DMS53 treated with DMSO at 0.1 percent for 48 hours (cell line): ENCODE results near the gene REM2.
A peak's percentile ranks its signal among the peaks of the same experiment; 100 is the strongest.
"Not testable (repeated sequence)": the region's sequence is repeated elsewhere in the genome, so short reads cannot be mapped to it uniquely, and the experiment has no call there.

Experiments
- DNase-seq: peaks from one replicate; lab custom pipeline; 2025; ENCODE audit not compliant: unreplicated experiment; lab: John Stamatoyannopoulos, UW

Gene REM2

DNA sequence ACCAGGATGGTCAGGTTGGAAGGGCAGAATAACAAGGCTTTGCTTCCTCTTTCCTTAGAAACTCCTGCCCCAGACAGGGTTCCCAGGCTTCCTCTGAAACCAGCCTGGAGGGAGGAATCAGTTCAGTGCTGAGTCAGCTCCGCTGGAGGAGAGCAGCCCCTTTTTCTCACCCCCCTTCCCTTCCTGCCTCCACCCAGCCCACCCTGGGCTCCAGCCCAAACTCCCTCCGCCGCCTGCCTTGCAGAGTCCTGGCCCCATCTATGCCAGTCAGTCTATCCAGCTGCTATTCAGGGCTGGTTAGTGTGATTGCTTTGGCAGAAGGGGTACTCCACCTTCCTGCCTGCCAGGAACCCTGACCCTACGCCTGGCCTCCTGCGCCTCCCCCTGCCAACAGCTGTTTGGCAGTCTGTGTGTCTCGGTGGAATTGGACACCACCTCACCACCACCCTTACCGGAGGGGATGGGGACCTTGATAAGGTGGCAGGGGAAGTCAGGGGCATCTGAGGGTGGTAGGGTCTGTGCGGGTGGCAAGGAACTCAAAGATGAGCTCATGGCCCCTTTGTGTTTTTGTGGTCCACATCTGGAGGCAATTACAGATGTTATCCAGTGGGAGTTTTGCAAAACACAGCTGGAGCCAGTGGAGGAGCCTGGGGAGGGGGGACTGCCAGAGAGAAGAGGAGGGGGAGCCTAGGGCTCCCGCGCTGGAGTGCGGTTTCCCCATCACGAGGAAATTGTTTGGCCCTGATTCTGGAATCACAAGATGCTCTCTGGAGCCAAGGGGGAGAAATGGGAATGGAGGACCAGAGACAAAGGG is 34.5 kb upstream of the REM2 start:
- no peak for DNase-seq

DNA sequence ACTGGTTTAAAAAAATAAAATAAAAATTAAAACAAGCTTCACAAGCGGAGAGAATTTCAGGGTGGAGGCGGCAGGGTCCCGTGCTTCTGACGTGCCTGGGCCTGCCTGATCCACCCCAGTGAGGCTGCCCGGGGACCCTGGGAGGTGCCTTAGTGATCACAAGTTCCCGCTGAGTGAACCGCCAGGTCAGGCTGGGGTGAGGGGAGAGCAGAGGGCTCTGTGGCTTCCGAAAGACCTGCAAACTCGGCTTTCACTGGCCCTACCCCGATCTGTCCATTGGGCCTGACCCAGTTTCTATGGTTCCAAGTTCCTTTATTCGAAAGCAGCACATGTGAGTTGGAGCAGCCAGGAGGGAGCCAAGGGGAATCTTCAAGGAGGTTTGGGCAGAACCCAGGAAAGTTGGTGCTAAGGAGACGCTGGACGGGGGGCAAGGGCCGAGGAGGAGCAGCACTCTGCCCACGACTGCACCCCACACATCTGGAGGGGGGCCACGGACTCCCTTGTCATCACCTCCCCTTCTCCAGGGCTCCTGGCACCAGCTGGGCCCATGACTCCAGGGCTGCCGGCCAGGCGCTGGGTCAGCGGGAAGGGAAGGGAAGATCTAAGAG is 33.7 kb upstream of the REM2 start:
- no peak for DNase-seq

DNA sequence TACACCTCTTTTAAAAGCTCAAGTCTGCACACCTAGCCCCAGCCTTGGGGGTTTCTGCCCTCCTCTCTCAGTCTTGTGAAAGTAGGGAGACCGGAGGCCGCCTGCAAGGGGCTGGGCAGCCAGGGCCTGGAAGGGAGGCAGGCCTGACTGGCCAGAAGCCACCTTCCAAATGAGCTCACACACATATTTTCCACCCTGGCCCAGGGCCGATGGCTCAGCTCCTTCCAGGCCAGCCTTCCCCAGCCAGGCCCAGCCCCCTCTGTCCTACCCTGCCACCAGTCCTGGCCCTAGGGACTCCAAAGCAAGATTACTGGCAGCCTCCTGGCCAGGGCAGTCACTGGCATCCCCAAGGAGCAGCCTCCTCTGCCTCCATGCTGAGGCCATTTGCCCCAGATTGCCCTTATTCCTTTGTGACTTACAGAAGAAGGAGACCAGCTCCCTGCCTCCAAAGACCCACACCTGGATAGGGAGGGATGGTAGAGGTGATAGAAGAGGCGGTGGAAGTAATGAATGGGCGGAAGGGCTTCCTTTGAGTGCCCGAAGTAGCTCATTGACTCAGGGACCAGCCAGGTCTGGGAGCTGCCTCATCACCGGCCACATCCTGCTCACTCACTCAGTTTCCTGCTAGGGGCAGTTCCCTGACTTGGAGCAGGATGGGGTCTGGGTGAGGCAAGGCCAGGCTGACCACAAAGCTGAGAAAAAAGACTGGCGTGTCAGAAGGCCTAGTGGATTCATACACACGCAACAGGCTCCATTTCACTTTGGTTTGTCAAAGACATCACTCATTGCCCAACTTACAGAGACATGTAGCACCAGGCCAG is 31.9 kb upstream of the REM2 start:
- no peak for DNase-seq

DNA sequence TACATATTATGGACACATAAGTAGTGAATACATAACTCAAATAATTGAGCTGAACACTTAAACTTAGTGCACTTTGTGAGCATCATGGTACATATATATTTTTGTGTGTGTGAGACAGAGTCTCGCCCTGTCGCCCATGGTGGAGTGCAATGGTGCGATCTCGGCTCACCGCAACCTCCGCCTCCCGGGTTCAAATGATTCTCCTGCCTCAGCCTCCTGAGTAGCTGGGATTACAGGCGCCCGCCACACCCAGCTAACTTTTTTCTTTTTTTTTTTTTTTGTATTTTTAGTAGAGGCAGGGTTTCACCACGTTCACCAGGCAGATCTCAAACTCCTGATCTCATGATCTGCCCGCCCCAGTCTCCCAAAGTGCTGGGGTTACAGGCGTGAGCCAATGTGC is 30.8 kb upstream of the REM2 start:
- not testable (repeated sequence) for DNase-seq

DNA sequence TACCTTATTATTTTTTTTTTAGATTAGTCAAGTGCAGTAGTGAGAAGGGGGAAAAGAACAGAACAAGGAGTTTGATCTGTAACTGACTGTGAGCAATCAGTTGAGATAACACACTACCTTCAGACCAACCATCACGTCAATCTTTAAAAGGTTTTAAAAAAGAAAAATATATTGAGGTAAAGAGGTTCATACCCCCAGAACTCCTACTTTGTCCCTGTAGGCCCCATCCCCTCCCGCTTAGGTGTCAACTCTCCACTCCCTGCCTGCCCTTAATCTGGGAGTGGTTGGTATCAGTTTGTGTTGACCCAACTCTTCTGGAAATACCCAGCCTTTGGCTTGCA is 30.5 kb upstream of the REM2 start:
- DNase-seq, result no peak

DNA sequence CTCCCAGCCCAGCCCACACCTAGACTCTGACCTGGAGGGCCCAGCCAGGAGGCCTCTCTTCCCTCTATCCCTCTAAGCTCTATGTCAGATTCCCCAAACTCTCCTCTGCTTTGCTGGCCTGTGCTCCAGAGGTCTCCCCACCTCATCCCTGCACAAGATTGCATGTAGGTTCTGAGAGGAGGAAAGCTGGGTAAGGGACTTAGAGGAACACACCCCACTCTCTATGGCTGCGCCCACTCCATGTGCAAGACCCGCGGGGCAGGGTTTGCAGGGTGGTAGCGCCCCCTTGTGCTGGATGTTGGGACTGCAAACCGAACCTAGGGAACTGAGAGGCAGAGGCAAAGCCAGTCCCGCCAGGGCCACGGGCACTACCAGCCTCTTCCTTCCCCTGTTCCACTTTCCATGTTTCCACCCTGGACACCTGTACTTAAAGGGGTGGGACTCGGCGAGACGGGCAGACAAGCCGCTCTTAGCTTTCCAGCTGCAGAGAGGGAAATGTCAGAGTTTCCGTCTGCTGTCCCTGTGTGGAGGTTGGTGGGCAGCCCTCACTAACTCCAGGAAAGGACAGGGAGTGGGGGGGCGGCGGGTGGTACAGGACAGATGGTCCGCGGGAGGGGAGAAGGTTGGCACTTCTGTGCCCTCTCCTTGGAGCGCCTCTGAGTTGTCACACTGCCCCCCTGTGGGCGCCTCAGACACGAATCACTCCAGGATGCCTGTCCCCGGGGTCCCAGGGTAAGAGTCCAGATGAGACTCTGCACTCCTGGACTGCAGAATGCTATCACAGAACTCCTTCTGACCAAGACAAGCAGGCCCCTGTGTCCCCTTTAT is 29.9 kb upstream of the REM2 start:
- DNase-seq, result peak; percentile 57

DNA sequence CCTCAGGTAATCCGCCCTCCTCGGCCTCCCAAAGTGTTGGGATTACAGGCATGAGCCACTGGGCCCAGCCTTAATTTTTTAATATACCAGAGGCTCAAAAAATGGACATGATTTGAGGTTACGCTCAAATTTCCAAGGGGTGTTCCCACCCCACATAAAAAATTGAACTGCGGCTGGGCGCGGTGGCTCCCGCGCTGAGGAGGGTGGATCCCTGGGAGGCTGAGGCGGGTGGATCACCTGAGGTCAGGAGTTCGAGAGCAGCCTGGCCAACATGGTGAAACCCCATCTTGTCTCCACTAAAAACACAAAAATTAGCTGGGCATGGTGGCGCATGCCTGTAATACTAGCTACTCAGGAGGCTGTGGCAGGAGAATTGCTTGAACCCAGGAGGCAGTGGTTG is 28.7 kb upstream of the REM2 start:
- DNase-seq, result not testable (repeated sequence)

DNA sequence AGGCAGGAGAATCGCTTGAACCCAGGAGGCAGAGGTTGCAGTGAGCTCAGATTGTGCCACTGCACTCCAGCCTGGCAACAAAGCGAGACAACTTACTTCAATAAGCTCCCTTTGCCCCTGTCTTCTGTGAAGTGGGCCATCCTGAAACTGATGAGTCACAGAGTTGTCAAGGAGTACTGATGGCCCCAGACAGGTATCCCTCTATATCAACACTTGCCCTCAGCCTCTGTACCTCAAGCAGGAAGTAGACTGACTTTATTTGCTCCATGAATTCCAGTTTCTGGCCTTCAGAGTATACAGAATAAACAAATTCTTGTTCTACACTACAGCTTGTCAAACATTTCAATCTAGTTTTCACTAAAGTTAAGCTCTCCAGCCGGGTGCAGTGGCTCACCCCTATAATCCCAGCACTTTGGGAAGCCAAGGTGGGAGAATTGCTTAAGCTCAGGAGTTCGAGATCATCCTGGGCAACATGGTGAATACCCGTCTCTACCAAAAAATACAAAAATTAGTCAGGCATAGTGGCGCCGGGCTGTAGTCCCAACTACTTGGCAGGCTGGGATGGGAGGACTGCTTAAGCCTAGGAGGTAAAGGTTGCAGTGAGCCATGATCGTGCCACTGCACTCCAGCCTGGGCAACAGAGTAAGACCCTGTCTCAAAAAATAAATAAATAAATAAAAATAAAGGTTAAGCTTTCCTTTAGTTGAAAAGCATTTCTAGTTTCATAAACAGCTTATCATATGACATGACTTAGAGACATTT is 27.9 kb upstream of the REM2 start:
- peak; percentile 88 for DNase-seq

DNA sequence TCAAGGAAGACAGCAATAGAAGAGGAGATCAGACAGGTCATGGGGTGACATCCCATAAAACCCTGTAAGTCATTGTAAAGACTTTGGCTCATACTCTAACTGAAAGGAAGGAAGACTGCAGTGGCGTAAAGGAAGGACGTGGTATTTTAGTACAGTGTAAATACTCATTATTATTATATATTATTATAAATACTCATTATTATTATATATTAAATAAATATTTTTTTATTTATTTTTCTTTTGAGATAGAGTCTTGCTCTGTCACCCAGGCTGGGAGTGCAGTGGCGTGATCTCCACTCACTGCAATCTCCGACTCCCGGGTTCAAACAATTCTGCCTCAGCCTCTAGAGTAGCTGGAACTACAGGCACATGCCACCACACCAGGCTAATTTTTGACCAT is 26.6 kb upstream of the REM2 start:
- no peak for DNase-seq

DNA sequence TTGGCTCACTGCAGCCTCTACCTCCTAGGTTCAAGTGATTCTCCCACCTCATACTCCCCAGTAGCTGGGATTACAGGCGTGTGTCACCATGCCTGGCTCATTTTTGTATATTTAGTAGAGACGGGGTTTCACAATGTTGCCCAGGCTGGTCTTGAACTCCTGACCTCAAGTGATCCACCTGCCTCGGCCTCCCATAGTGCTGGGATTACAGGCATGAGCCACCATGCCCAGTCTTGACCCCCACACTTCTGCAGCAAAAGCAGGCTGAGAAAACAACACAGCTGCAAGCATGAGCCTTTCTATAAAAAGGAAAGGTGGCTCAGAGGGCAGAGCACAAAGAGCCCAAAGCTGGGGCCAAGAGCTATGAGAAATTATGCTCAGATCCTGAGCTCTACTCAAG is 22.6 kb upstream of the REM2 start:
- DNase-seq, result not testable (repeated sequence)

DNA sequence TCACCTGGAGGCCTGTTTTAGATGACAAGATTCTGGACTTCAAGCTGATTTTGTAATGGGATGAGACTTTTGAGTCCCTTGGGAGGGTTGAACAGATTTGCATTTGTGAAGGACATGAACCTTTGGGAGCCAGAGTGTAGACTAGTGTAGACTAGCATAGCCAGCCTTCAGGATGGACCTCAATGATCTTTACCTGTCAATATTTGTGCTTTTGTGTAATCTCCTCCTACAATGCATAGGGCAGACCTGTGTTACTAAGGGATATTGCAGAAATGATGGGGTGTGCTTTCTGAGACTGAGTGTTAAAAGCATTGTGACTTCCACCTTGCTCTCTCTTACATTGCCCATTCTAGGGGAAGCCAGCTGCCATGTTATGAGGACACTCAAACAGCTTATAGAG is 21.4 kb upstream of the REM2 start:
- no peak for DNase-seq

DNA sequence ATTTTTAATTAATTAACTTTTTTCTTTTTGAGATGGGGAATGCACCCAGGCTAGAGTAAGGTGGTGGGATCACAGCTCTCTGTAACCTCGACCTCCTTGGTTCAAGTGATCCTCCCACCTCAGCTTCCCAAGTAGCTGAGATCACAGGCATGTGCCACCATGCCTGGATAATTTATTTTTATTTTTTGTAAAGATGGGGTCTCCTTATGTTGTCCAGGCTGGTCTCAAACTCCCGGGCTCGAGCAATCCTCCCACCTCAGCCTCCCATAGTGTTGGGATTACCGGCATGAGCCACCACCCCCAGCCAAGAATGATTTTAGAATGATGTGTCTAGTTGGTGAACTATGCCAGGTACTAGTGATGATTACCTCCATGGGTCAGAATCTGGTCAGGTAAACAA is 18.0 kb upstream of the REM2 start:
- DNase-seq, result no peak

DNA sequence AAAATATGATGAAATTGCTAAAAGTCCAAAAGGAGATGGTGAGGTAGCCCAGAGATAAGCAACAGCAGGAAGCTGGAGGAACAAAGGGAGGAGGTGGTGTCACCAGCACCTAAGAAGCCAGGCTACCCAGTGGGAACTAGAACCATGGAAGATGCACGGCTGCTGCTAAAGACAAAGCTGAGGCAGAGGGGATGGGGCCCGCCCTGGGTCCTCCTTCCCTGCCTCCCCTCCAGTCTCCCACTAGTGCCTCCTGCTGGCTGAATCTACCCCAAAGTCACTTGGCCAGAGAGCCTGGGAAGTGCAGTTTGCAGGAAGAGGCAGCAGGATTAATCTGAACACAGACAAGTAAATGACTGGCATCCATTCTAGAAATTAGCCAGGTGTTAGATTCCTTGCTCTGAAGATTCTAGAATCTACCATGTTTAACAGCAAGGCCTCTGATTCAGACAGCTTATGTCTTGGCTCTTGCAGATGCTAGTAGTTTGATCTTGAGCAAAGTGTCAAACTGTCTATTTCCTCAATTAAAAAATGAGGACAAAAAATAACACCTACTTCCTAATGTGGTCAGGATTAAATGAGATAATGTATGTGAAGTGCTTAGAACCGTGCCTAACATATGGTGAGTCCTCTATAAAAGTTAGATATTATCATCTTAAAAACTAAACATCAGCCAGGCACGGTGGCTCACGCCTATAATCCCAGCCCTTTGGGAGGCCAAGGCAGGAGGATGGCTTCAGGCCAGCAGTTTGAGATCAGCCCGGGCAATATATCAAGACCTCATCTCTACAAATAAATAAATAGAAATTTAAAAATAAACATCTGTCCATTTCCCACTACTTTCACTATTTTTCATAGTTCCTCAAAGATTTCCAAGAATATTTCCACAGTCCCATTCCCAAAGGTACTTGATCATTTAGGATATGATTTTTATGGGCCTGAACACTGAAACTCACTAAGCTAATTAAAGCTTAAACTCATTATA is 17.3 kb upstream of the REM2 start:
- no peak for DNase-seq

DNA sequence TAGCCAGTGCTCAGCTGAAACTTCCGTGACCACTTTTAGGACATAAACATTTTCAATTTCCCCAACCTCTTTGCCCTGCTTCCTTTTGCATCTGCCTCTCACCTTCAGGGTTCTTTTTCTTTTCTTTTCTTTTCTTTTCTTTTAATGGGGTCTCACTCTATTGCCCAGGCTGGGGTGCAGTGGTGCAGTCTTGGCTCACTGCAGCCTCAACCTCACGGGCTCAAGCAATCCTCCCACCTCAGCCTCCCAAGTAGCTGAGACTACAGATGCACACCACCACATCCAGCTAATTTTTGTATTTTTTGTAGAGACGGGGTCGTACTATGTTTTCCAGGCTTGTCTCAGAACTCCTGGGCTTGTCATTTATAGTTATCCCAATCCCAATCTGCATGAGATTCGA is 16.1 kb upstream of the REM2 start:
- DNase-seq, result no peak

DNA sequence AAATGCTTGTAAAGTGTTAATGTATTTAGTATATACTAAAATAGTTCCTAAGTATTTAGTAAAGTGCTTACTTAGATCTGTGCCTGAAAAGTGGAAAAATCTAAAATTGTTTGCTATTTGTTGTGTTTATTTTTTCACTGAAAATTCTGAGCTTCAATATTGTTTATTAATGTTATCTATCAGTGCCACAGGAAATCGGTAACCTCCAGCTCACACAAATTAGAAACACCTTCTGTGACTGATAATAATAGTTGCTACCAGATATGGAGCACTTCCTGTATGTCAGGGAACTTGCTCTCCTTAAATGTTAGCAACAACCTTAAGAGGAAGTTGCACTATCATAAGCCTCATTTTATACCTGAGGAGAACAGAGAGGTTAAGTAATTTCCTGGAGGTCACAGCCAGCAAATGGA is 12.2 kb upstream of the REM2 start:
- DNase-seq, result no peak

DNA sequence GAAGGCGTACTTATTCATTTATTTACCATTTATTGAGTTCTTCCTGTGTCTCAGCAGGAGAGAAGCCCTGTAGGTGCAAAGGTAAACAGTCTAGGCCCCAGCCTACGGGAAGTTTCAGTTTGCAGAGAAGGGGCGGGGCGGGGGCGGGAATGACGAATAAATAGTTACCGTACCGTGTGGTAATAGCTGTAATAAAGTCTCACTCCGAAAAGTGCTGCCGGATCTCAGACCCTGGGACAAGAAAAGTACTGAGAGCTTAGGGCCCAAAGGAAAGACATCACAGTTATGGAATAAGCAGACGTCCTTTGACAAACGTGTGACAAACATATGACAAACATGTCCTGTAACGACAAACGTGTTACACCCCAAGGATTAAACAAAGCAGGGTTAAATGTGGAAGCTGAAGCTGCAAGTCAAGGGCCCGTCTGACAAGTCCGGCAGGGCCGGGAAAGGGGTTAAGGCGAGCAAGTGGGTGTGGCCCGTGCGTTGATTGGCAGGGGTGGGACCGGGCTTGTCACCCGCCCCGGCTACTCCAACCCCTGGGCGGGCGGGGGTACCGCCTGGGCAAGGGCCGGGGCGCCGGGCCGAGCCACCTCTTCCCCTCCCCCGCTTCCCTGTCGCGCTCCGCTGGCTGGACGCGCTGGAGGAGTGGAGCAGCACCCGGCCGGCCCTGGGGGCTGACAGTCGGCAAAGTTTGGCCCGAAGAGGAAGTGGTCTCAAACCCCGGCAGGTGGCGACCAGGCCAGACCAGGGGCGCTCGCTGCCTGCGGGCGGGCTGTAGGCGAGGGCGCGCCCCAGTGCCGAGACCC is 11.6 kb upstream of the REM2 start, which contains the start of gene LRP10:
Gene LRP10 (plus strand): TSS at position 517 of the 809 bp plus-strand sequence. CDS start 564 bp downstream, outside the sequence.
- DNase-seq, result peak; percentile 87

DNA sequence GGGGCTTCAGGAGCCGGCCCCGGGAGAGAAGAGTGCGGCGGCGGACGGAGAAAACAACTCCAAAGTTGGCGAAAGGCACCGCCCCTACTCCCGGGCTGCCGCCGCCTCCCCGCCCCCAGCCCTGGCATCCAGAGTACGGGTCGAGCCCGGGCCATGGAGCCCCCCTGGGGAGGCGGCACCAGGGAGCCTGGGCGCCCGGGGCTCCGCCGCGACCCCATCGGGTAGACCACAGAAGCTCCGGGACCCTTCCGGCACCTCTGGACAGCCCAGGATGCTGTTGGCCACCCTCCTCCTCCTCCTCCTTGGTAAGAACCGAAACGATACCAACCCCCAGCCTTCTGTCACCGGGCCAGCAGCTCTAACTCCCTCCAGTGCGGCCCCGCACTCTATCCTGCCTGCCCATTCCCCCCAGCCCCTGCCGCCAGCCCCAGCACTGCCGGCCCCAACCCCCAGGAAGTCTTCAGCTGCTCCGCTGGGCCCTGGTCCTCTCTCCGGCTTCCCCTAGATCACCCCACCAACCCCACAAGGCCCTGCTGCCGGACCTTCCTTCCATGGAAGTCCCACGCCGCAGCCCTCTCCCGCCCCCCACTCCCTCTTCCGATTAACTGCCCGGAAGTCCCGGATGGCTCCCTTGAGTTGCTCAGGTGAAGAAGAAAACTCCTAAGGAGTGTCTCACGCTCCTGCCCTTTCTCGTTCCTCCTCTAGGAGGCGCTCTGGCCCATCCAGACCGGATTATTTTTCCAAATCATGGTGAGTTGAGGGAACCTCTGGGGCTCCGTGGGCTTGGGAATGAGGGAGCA is 10.8 kb upstream of the REM2 start:
- DNase-seq, result peak; percentile 54
